Caco-2 (cell line): ENCODE measurements around the gene PNPT1. TPM values are rescaled to one million over a fixed set of nuclear protein-coding genes. Genes with fewer than 3 reads are reported as not detected.
"Not testable (repeated sequence)": the region's sequence is repeated elsewhere in the genome, so short reads cannot be mapped to it uniquely, and the experiment has no call there.

Experiments used
- Bru-seq: library from RNA; stranded (reverse); fragments of 400-500 nt; gene quantifications from one replicate; lab custom pipeline; 2021; lab: Mats Ljungman, UMichigan
- BruChase-seq, 2 experiments: library from RNA; stranded (reverse); fragments of 400-500 nt; gene quantifications; one replicate each; lab custom pipeline; 2021; lab: Mats Ljungman, UMichigan
- BruUV-seq: library from RNA; stranded (reverse); fragments of 400-500 nt; replicated peaks from 2 replicates; lab custom pipeline; 2021; lab: Mats Ljungman, UMichigan
- CTCF ChIA-PET: fragments of 300-600 bp; sonication (Branson Sonifier 250); formaldehyde crosslinking; loops from one replicate; lab custom pipeline; 2022; ENCODE audit warnings: antibody characterized with exemption; lab: Charles Lee
- POLR2A ChIA-PET: fragments of 300-600 bp; sonication (Branson Sonifier 250); formaldehyde crosslinking; loops from one replicate; lab custom pipeline; 2022; ENCODE audit warnings: antibody characterized with exemption; lab: Charles Lee
- DNase-seq, 2 experiments: peaks; one replicate each; pipeline versions ENCODE4 v3.0.0 to v3.0.0-alpha.2; 2020 to 2022
- H3K27me3 ChIP-seq: replicated peaks from 2 replicates; pipeline ENCODE4 v1.6.0; 2011; ENCODE audit warnings: low read length; ENCODE audit not compliant: control insufficient read depth, insufficient read depth
- H3K36me3 ChIP-seq: 2 replicates; pipeline ENCODE4 v1.5.1; 2011; ENCODE audit warnings: low read length; ENCODE audit not compliant: control insufficient read depth, insufficient read depth
- H3K4me1 ChIP-seq: fragments of 250-450 bp; sonication (Bioruptor Pico); 2 replicates; pipeline ENCODE4 v1.5.1; 2020; ENCODE audit warnings: mild to moderate bottlenecking
- H3K4me3 ChIP-seq: 2 replicates; pipeline ENCODE4 v1.5.1; 2011; ENCODE audit warnings: low read depth, mild to moderate bottlenecking, control low read depth, low read length
- H3K9me3 ChIP-seq: fragments of 250-450 bp; sonication (Bioruptor Pico); 2 replicates; pipeline ENCODE4 v1.5.1; 2020; ENCODE audit warnings: mild to moderate bottlenecking, moderate library complexity
- H3K27ac Mint-ChIP-seq: one replicate; pipeline ENCODE4 v1.8.0; 2022; ENCODE audit warnings: mixed read lengths; ENCODE audit not compliant: unreplicated experiment
- H3K27me3 Mint-ChIP-seq: one replicate; pipeline ENCODE4 v1.8.0; 2022; ENCODE audit warnings: mixed read lengths; ENCODE audit not compliant: insufficient read depth, unreplicated experiment
- H3K36me3 Mint-ChIP-seq: one replicate; pipeline ENCODE4 v1.8.0; 2022; ENCODE audit warnings: mild to moderate bottlenecking, mixed read lengths; ENCODE audit not compliant: insufficient read depth, unreplicated experiment
- H3K4me1 Mint-ChIP-seq: one replicate; pipeline ENCODE4 v1.8.0; 2022; ENCODE audit warnings: low read depth, mixed read lengths; ENCODE audit not compliant: unreplicated experiment
- H3K4me3 Mint-ChIP-seq: one replicate; pipeline ENCODE4 v1.8.0; 2022; ENCODE audit warnings: mild to moderate bottlenecking, moderate library complexity, mixed read lengths; ENCODE audit not compliant: unreplicated experiment
- H3K9me3 Mint-ChIP-seq: one replicate; pipeline ENCODE4 v1.8.0; 2022; ENCODE audit warnings: mixed read lengths; ENCODE audit not compliant: unreplicated experiment
- CTCF ChIP-seq, 2 experiments: fragments of 200-600 bp in 1 of 2; IDR thresholded peaks; 1 replicate in 1 of 2; 2 replicates in 1 of 2; pipeline versions ENCODE4 v1.5.1 to v1.8.0; 2011 to 2022; ENCODE audit warnings: antibody characterized with exemption in 1 of 2, control low read depth in 1 of 2, inconsistent platforms in 1 of 2, low read depth in 1 of 2, low read length in 1 of 2, mild to moderate bottlenecking in 1 of 2, moderate library complexity in 1 of 2; ENCODE audit not compliant: insufficient read depth in 1 of 2, severe bottlenecking in 1 of 2, unreplicated experiment in 1 of 2
- intact Hi-C: fragments of 100-400 bp; cut with micrococcal nuclease; formaldehyde crosslinking; loops from one replicate; pipeline ENCODE4 v1.10.0; 2022; ENCODE audit not compliant: unreplicated experiment
- long read RNA-seq: library from polyadenylated mRNA; stranded (forward); transcript quantifications from one replicate; pipeline ENCODE4 v2.0.0, GENCODE V29; 2022
- total RNA-seq: library from RNA; stranded (reverse); gene quantifications from 2 replicates; pipeline ENCODE4 v1.2.3, GENCODE V29; 2022

PNPT1 gene
- total RNA-seq (85.2 and 93.7 TPM in 2 replicates), Bru-seq, nascent RNA (percentile 93 among the genes with signal in this experiment), BruChase-seq, experiment 1, labeled RNA remaining after a 2-hour chase (percentile 94 among the genes with signal in this experiment), BruChase-seq, experiment 2, labeled RNA remaining after a 6-hour chase (percentile 93 among the genes with signal in this experiment)
- long read RNA-seq, full-length matches to known transcripts = 174 of 248 reads
- long read RNA-seq, partial matches to known transcripts = 6 of 248 reads
- long read RNA-seq, other reads (novel, unspliced or antisense) = 68 of 248 reads

- POLR2A ChIA-PET = no interaction called here
- BruUV-seq = no TSS peak
- Mint-ChIP-seq H3K36me3 (peaks cover 27% of the 10 kb centered on the region), H3K4me3 (peak within 1 kb of the TSS; percentile 84), H3K27ac (peak within 1 kb of the TSS; percentile 82), H3K27me3 (no peaks in the 10 kb centered on the region), H3K4me1 (peaks cover 29% of the 10 kb centered on the region), H3K9me3 (no peaks in the 10 kb centered on the region)
- peaks cover 32% of the 10 kb centered on the region for H3K4me1 ChIP-seq
- H3K36me3 ChIP-seq = 0 out of 2 replicates have a peak, but pooled peaks cover 1% of the 10 kb centered on the region
- TF ChIP-seq CTCF (IDR thresholded peaks at IDR 0.05; ENCODE audit: insufficient read depth in 1 of 2, low read depth in 1 of 2, low read length in 1 of 2, severe bottlenecking in 1 of 2, unreplicated experiment in 1 of 2) = no peak
- H3K4me3 ChIP-seq = peak within 1 kb of the TSS; percentile 78
- CTCF ChIA-PET = no interaction called here
- no peaks in the 10 kb centered on the region for H3K9me3 ChIP-seq
- H3K27me3 ChIP-seq = no peaks in the 10 kb centered on the region
- DNase-seq = peak; percentile 94 to 96
- intact Hi-C loops = loop anchor here (1.0 kb wide), 1 partner anchor 19 kb away; no protein-coding TSS in a partner anchor
These were observed at the start of gene PNPT1 for GRCh38 chr2:55693181-55694125. Gene PNPT1 (minus strand): TSS chr2:55693844. CDS start chr2:55693823, 21 bp downstream.

GRCh38 chr2:55742996-55743395 is 49.4 kb upstream of the PNPT1 start:
- no peaks in the 10 kb centered on the region for H3K4me1 Mint-ChIP-seq
- no peak for TF ChIP-seq CTCF (IDR thresholded peaks at IDR 0.05; ENCODE audit: insufficient read depth in 1 of 2, low read depth in 1 of 2, low read length in 1 of 2, severe bottlenecking in 1 of 2, unreplicated experiment in 1 of 2)
- H3K36me3 Mint-ChIP-seq = peaks cover 5% of the 10 kb centered on the region
- H3K36me3 ChIP-seq = no peaks in the 10 kb centered on the region
- peak overlapping the region; percentile 54 for H3K4me3 Mint-ChIP-seq
- no peaks in the 10 kb centered on the region for H3K27me3 Mint-ChIP-seq
- no TSS peak for BruUV-seq
- CTCF ChIA-PET = no interaction called here
- no peak for DNase-seq
- POLR2A ChIA-PET = no interaction called here
- no peaks in the 10 kb centered on the region for H3K9me3 ChIP-seq
- H3K27me3 ChIP-seq = no peaks in the 10 kb centered on the region
- H3K9me3 Mint-ChIP-seq = peaks cover 16% of the 10 kb centered on the region
- H3K27ac Mint-ChIP-seq = peak overlapping the region; percentile 50
- no peak overlapping the region for H3K4me3 ChIP-seq
- no peaks in the 10 kb centered on the region for H3K4me1 ChIP-seq
- intact Hi-C loops = no loop called here

- H3K4me1 Mint-ChIP-seq, DNase-seq, H3K9me3 Mint-ChIP-seq, H3K36me3 Mint-ChIP-seq, H3K4me3 Mint-ChIP-seq, BruUV-seq, CTCF ChIA-PET, intact Hi-C loops, POLR2A ChIA-PET, H3K36me3 ChIP-seq, H3K9me3 ChIP-seq, H3K4me1 ChIP-seq, H3K27me3 Mint-ChIP-seq, H3K4me3 ChIP-seq, H3K27me3 ChIP-seq, H3K27ac Mint-ChIP-seq: not testable (repeated sequence)
These were observed 42.4 kb upstream of the PNPT1 start for GRCh38 chr2:55736019-55736536.
